Breast epithelium (tissue), 4 donors: ENCODE data around the gene SLC39A7. TPM values are rescaled to one million over a fixed set of nuclear protein-coding genes. Genes with fewer than 3 reads are reported as not detected.

Source experiments
- DNase-seq, 2 donors: peaks; one replicate each; pipeline ENCODE4 v3.0.0-alpha.2; 2019; ENCODE audit warnings: low spot score in 2 of 2
- H3K27ac ChIP-seq, 2 donors: fragments of 200-600 bp; sonication (generic) in 1 of 2; one replicate each; pipeline ENCODE4 v1.5.1; 2016 to 2019; ENCODE audit warnings: mild to moderate bottlenecking in 1 of 2
- H3K27me3 ChIP-seq, 2 donors: fragments of 200-600 bp; sonication (generic) in 1 of 2; one replicate each; pipeline versions ENCODE4 v1.5.1 to v1.6.0; 2017 to 2019; ENCODE audit warnings: control low read depth in 1 of 2, mild to moderate bottlenecking in 1 of 2
- H3K36me3 ChIP-seq: fragments of 200-600 bp; one replicate; pipeline ENCODE4 v1.5.1; 2019
- H3K4me1 ChIP-seq, 2 donors: fragments of 200-600 bp; sonication (generic); one replicate each; pipeline ENCODE4 v1.5.1; 2016 to 2019; ENCODE audit warnings: control low read depth in 1 of 2
- H3K4me3 ChIP-seq, 3 donors: fragments of 200-600 bp; sonication (generic); 1 replicate in 2 of 3; 2 replicates in 1 of 3; pipeline ENCODE4 v1.5.1; 2016 to 2019; ENCODE audit warnings: mild to moderate bottlenecking in 3 of 3, moderate library complexity in 2 of 3
- H3K9me3 ChIP-seq, 2 donors: fragments of 200-600 bp; sonication (generic) in 1 of 2; one replicate each; pipeline ENCODE4 v1.5.1; 2016 to 2019; ENCODE audit warnings: control low read depth in 1 of 2
- POLR2A ChIP-seq: fragments of 450-650 bp; IDR thresholded peaks from one replicate; pipeline ENCODE4 v1.6.1; 2016; ENCODE audit warnings: antibody characterized with exemption, mild to moderate bottlenecking, moderate library complexity
- POLR2AphosphoS5 ChIP-seq, 3 donors: sonication (generic); formaldehyde crosslinking; IDR thresholded peaks; one replicate each; pipeline ENCODE4 v1.6.1; 2017; ENCODE audit warnings: antibody characterized with exemption in 3 of 3
- intact Hi-C: fragments of 100-400 bp; cut with DNase I; formaldehyde crosslinking; loops from one replicate; pipeline ENCODE4 v1.15.1; 2023; ENCODE audit warnings: low total_unique reads
- total RNA-seq, 3 donors: library from RNA; depleted of rRNA; stranded (reverse); fragments of >200 nt; gene quantifications; one replicate each; pipeline ENCODE4 v1.1.0, GENCODE V29; 2016
- TF ChIP-seq, protein P1 (sequence below), 3 donors: fragments of 450-650 bp; IDR thresholded peaks; one replicate each; pipeline ENCODE4 v1.5.1; 2016 to 2017; ENCODE audit warnings: antibody characterized with exemption in 3 of 3, mild to moderate bottlenecking in 3 of 3, moderate library complexity in 3 of 3

SLC39A7 gene
- total RNA-seq, 3 donors from 2014 or later: 55.0 to 79.3 (median 74.1) TPM

DNA sequence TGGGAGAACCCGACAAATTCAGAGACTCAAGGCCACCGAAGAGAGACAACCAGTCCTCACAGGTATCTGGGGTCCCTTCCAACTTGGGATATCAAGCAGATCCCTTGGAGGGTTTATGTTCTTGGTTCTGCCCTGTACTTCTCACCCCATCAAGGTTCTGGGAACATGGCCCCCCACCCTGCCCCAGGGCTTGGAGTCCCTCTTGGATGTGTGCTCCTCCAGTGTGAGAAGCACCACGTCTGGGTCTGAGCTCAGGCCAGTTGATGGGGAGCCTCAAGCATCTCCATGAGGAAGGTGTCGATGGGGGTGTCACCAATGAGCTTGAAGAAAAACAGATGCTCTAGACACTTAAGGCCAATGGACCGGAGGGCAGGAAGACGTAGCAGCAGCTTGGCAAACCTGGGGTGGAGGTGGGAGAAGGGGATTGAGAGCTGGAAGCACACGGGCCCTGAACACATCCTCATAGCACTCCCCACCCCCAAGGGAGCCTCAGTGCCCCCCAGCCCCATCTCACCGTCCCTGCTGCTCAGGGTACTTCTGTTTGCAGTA lies 6.2 kb upstream of the SLC39A7 start:
- Histone ChIP-seq H3K27ac (no peak overlapping the region), H3K4me3 (no peak overlapping the region), H3K27me3 (no peaks in the 10 kb centered on the region), H3K9me3 (no peaks in the 10 kb centered on the region), H3K4me1 (peaks cover 3 to 9% of the 10 kb centered on the region in 2 donors), H3K36me3 (no peaks in the 10 kb centered on the region)
- TF ChIP-seq POLR2A: no peak
- no peak for TF ChIP-seq POLR2AphosphoS5 (IDR thresholded peaks at IDR 0.05)
- TF ChIP-seq, protein P1, sequence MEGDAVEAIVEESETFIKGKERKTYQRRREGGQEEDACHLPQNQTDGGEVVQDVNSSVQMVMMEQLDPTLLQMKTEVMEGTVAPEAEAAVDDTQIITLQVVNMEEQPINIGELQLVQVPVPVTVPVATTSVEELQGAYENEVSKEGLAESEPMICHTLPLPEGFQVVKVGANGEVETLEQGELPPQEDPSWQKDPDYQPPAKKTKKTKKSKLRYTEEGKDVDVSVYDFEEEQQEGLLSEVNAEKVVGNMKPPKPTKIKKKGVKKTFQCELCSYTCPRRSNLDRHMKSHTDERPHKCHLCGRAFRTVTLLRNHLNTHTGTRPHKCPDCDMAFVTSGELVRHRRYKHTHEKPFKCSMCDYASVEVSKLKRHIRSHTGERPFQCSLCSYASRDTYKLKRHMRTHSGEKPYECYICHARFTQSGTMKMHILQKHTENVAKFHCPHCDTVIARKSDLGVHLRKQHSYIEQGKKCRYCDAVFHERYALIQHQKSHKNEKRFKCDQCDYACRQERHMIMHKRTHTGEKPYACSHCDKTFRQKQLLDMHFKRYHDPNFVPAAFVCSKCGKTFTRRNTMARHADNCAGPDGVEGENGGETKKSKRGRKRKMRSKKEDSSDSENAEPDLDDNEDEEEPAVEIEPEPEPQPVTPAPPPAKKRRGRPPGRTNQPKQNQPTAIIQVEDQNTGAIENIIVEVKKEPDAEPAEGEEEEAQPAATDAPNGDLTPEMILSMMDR (IDR thresholded peaks at IDR 0.05): no peak
- DNase-seq: no peak
- intact Hi-C loops: no loop called here

DNA sequence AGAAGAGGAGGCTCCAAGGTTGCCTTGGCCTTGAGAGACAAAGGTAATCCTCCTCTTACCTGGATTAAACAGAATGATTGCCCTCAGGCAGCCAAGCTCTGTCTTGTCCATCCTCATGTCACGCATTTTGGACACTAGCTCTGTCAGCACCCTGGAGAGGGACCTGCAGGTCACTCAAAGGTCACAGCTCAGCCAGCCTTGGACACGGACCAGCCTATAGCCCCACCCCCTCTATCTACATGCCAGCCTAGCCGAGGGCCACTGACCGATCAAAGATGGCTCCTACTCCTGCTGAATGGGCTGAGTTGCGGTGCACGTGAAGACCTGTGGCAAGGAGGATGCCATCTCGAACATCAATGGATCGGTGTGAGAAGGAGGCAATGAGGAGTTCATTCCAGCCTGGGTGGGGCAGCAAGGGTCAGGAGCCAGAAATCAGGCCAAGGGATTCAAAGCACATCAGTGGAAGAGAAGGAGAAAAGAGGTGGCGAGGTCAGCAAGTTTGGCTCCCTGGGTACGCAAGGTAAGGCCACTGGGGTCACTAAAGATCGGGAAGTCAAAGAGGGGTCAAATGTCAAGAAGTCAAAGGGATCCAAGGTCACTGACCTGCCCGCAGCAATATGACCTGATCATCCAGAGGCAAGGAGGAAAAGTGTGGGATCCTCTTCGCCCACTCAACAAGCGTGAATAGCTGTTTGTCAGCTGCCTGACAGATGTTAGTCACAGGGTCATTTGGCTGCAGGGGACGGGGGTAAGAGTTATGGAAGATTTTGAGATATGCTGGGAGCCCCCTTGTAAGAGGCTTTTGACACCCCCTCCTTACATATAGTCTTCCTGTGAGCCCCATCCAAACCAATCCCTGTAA lies 5.1 kb upstream of the SLC39A7 start:
- Histone ChIP-seq H3K4me1 (peaks cover 3 to 9% of the 10 kb centered on the region in 2 donors), H3K27me3 (no peaks in the 10 kb centered on the region)
- intact Hi-C loops: no loop called here

DNA sequence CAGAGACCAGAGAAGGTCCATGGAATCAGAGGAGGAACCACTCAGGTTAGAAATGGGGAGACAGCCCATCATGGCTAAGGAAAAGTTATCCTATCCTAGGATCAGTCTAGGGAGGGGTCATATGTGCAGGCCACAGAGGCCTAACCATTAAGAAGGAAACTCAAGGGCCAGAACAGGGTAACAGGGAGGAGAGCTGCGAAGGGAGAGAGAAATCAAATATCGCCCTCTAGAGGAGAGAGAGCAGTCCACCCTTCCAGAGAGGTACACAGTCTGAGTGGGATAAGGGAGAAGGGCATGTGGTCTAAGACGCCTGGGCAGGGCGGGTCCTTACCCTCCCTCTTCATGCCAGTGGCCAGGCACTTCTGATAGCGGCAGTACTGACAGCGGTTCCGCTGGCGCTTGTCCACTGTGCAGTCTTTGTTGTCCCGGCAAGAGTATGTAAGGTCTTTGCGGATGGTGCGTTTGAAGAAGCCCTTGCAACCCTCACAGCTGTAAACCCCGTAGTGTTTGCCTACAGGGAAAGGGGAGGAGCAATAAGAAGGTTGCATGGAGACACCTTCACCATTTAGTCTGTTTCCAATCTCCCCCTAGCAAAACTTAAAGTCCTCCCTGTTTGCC lies 3.1 kb upstream of the SLC39A7 start:
- H3K27me3 ChIP-seq: no peaks in the 10 kb centered on the region
- H3K27ac ChIP-seq: no peak overlapping the region
- peaks cover 11 to 21% of the 10 kb centered on the region in 2 donors for H3K4me1 ChIP-seq
- no peaks in the 10 kb centered on the region for H3K9me3 ChIP-seq
- TF ChIP-seq POLR2A: no peak
- TF ChIP-seq, protein P1 (IDR thresholded peaks at IDR 0.05): peak in 1 of 3 donors; percentile 53
- no peak for DNase-seq
- no peaks in the 10 kb centered on the region for H3K36me3 ChIP-seq
- intact Hi-C loops: no loop called here
- peak overlapping the region in 1 of 3 donors; percentile 5 for H3K4me3 ChIP-seq

More for the DNA sequence above, 5.1 kb upstream of the SLC39A7 start:
- no peaks in the 10 kb centered on the region for H3K36me3 ChIP-seq
- TF ChIP-seq POLR2AphosphoS5 (IDR thresholded peaks at IDR 0.05) (no peak), POLR2A (no peak)
- TF ChIP-seq, protein P1 (IDR thresholded peaks at IDR 0.05): no peak
- no peak overlapping the region for H3K27ac ChIP-seq
- DNase-seq: no peak
- no peaks in the 10 kb centered on the region for H3K9me3 ChIP-seq
- H3K4me3 ChIP-seq: no peak overlapping the region

DNA sequence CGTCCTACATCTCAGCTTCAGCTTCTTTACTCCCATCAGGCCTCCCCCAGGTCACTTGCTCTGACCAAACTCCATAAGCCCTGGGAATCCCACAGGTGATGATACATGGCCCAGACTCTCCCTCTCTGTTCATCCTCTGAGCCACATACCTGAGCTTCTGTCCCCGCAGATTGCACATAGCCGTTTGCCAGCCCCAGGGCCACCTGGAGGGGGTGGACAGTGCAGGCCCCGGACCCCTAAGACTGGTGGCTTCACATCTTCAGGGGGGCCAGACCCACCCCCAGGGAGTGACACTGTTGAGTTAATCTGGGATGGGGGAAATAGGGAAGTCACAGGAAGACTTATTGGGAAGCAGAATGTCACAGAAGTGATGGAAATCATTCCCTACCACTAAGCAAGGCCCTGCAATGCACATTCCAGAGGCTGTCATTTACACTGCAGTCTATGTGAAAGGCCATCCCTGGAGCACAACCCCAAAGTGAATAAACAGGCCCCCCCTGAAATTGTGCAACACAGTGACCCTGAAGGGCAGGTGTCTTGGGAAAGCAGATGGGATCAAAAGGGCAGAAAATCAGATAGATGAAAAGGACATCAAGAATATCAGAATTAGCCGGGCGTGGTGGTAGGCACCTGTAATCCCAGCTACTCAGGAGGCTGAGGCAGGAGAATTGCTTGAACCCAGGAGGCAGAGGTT lies 2.4 kb upstream of the SLC39A7 start:
- peaks cover 10 to 21% of the 10 kb centered on the region in 2 donors for H3K4me1 ChIP-seq
- intact Hi-C loops: no loop called here
- no peaks in the 10 kb centered on the region for H3K9me3 ChIP-seq
- H3K27ac ChIP-seq: peak overlapping the region in 1 of 2 donors; percentile 30
- H3K27me3 ChIP-seq: no peaks in the 10 kb centered on the region
- H3K4me3 ChIP-seq: peak overlapping the region in 1 of 3 donors; percentile 5
- DNase-seq: no peak
- no peak for TF ChIP-seq POLR2AphosphoS5 (IDR thresholded peaks at IDR 0.05)
- no peak for TF ChIP-seq POLR2A
- TF ChIP-seq, protein P1 (IDR thresholded peaks at IDR 0.05): no peak
- H3K36me3 ChIP-seq: no peaks in the 10 kb centered on the region
